Stimulated activated CD4-positive, alpha-beta T cell treated with anti-CD3 and anti-CD28 coated beads, Interleukin-4, amount 100 ng/mL, for 4 hours (primary cell): ENCODE measurements around the gene CEP83.

Source experiments
- DNase-seq, 2 experiments: peaks; one replicate each; pipeline ENCODE4 v3.0.0-alpha.2; 2020

CEP83 gene

GRCh38 chr12:94265966-94266745 lies 193.5 kb downstream of the CEP83 start:
- no peak for DNase-seq

DNA sequence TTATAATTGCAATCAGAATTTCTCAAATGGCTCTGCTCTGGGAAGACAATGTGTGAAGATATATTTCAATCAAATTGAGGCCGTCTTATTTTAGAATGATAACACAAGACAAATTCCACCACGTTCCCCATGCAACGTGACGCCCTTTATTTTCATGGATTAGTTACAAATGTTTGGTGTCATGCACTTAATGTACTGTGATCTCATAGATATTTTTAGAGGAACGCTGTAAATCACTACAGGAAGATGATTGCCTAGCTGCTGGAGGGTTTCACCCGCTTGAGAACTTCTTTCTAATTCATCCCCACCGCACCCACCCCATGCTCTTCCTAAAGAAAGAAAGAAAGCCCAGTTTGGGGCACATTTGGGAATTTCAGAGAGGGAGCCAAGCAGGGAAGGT lies 194.1 kb downstream of the CEP83 start:
- DNase-seq = no peak

- no peak for DNase-seq
These were observed 194.8 kb downstream of the CEP83 start for GRCh38 chr12:94264736-94265485.

DNA sequence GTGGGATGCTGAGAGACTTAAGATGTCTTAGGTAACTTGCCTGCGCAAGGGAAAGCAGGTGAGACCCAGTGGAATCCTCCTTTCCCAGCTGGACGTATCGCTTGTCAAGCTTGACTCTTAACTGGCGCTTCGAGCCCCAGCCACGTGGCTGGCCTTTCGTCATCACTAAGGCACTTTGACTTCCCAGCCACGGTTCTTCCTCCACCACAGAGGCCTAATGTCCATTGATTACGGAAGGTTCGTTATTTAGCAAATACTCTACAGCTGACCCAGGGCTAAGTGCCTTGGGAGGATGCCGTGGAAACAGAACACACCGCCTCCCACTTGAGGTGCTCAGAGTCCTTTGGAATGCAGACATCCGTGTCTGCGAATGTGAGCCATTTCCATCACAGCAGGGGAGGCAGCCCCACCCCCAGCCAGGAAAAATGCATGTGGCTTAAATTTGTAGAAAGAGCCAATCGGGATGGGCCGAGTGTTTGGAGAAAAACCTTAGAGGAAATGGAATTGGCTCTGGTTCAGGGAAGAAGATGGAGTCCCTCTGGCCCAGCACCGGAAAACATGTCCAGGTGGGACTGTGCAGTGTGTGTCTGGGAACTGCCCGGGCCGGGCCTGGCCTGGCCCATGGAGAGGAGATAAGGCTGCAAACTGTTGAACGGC lies 195.6 kb downstream of the CEP83 start:
- no peak for DNase-seq

GRCh38 chr12:94263011-94263811 lies 196.5 kb downstream of the CEP83 start:
- peak; percentile 61 to 74 for DNase-seq

GRCh38 chr12:94262228-94263010 lies 197.2 kb downstream of the CEP83 start:
- peak; percentile 58 to 83 for DNase-seq

- no peak for DNase-seq
These were observed 197.9 kb downstream of the CEP83 start for GRCh38 chr12:94261786-94262185.

DNA sequence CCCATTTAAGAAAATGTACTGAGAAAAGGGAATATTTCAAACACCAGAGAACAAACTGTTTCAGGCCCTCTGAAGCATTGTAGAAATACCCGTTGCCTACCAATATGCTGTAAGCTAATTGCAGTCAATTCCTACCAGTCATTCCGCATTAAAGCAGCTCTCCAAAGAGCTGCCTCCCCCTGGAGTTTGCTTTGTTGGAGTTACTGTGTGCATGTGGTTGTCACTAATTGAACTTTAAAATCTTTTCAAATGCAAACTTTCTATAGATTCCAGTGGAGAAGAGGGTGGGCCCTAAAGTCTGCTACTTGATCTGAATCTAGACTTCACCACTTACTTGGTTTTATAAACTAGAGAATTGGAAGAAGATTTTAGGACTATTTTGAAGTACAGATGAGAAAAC lies 198.5 kb downstream of the CEP83 start:
- no peak for DNase-seq

GRCh38 chr12:94260717-94261116 lies 198.9 kb downstream of the CEP83 start:
- DNase-seq = no peak

DNA sequence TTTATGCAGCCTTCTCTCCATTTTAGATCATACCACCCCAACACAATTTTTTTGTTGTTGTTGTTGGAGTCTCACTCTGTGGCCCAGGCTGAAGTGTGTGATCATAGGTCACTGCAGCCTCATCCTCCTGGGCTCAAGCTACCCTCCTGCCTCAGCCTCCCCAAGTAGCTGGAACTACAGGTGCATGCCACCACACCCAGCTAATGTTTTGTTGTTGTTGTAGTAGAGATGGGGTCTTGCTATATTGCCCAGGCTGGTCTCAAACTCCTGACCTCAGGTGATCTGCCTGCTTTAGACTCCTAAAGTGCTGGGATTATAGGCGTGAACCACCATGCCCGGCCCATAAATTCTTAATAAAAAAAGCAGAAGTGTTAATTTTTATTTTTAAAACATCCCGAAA lies 199.7 kb downstream of the CEP83 start:
- no peak for DNase-seq

DNA sequence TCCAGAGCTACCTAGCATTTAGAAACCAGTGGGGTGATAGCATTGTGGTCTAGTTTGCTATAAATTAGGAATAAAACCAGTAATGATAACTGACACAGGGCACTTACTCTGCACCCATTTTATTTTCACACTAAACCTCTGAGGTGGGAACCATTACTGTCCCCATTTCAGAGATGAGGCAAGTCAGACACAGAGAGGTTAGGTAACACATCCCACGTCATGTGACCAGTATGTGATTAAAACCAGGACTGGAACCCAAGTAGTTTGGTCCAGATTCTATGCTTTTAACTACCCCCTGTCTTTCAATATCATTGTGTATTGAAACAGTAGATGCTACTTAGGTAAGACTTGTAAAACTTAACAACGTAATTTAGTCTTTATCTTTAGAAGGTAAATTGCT lies 201.1 kb downstream of the CEP83 start:
- no peak for DNase-seq
